ENCODE data around the gene CCNB2. TPM values are rescaled to one million over a fixed set of nuclear protein-coding genes. Genes with fewer than 3 reads are reported as not detected.
"Not testable (repeated sequence)": the region's sequence is repeated elsewhere in the genome, so short reads cannot be mapped to it uniquely, and the experiment has no call there.

The CCNB2 gene
- total RNA-seq, 1 donor from 2014 or later = 13.8 TPM

GRCh38 chr15:59137566-59137965, 32.6 kb downstream of the CCNB2 start:
- no peak for DNase-seq

DNA sequence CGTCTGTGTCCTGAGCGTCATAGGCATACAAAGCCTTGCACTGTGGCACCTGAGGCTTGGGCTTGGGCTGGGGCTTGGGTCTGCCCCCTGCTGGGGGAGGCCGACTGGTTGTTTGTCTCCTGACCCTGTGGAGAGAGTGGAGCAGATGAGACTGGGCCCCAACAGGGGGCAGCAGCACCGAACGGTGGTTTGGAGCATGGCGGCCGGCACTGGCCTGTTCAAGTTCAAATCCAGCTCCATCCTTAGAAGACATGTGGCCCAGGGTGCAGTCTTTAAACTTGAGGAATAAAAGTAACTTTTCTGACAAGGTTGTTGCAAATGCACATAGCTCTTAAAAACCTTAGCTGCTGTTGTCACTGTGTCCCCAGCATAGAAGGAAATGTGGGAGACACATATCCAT, 33.3 kb downstream of the CCNB2 start:
- no peak for DNase-seq

DNA sequence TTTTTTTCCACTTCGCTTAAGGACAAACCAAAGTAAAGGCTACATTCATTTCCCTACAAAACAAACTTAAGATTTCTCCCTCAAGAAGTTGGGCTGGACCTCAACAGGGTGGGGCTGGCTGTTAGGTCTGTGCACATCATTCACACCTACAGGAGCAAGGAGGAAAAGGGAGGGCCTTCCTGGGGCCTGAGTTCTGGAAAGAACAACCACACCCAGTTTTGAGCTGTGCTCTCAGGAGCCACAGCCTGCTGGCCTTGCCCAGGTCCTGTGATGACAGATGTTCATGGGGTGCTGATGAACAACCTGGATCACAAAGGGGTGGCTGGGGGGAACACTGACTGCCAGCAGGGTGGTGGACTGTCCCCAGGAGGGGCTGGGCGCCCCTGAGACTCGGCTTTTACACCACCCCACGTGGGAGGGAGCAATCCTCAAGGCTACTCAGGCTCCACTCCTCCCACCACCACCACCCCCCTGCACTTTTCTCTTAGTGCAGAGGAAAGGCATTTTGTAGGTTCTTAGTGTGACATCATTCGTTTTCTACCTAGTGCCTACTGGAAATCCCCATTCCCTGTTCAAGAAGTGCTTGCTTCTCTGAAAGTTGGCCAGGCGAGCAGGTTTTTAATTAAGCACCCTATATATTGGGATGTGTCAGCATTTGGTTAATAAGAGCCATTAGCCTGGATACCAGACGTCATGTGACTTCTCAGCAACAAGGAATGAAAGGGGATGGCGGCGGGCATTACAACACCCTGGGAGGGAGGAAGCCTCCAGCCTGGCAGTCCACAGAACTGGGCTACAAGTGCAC, 35.7 kb downstream of the CCNB2 start:
- no peak for DNase-seq

- no peak for DNase-seq
These were observed 38.3 kb downstream of the CCNB2 start for GRCh38 chr15:59143281-59143680.

DNA sequence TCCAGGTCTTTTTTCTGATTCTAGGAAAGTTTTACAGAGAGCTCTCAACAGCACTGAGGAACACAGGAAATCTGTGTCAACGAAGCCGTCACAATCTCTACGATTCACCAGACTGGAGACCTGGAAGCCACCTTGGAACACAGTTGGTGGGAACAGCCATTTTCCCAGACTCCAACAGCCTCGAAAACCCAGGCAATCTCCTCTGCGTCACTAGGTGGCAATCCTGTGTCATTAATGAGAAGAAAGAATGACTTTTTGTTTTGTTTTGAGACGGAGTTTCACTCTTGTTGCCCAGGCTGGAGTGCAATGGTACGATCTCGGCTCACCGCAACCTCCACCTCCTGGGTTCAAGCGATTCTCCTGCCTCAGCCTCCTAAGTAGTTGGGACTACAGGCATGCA, 39.6 kb downstream of the CCNB2 start:
- DNase-seq = not testable (repeated sequence)

- DNase-seq = no peak
These were observed 42.7 kb downstream of the CCNB2 start for GRCh38 chr15:59147666-59148065.

DNA sequence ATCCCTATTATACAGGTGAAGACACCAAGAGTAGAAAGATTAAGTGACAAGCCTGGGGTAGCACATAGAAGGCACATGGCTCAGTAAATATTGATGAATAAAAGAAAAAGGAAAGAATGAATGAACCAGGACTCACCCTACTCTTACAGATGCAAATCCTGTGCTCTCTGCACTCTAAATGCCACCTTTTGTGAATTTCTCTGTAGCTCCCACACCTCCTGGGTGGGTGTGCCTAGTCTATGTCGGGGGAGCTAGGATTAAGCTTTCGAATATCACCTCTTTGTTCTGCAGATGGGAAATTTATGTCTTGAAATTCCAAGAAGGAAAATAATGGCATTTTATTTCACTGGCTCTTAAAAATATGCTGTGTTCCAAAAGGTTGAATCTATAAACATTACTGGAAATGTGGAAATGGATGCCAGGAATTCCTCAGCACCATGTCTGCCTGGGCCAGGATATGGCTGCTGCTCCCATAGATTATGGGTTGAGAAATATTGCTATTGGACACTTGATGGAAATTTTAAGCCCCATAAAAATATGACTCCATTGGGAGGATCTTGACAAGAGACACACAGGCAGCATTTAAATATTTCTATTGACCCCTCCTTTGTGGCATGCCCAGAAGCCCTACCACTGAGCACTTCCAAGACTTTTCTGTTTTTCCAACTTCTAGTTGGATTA, 43.3 kb downstream of the CCNB2 start:
- no peak for DNase-seq

- DNase-seq = no peak
These were observed 45.2 kb downstream of the CCNB2 start for GRCh38 chr15:59150185-59150584.

- DNase-seq = no peak
These were observed 47.9 kb downstream of the CCNB2 start for GRCh38 chr15:59152694-59153450.

DNA sequence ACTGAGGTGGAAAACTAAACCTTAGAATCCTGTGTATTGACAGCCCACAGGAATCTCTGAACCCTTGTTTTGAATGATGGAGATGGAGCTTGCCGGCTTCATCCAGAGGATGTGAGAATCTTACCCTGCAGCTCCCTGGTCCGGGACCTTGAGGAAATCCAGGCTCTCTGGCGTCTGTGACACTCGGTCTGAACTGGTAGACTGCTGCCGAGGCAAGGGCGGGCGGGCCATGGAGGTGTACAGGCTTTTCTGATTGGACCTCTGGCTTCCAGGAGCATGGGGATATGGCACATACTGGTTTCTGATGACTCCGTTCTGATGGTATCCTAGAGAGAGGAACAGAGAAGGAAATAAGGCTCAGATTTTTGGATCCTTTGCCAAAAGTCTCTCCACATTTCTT, 48.5 kb downstream of the CCNB2 start:
- DNase-seq = no peak

GRCh38 chr15:59154243-59154642, 49.3 kb downstream of the CCNB2 start:
- no peak for DNase-seq

DNA sequence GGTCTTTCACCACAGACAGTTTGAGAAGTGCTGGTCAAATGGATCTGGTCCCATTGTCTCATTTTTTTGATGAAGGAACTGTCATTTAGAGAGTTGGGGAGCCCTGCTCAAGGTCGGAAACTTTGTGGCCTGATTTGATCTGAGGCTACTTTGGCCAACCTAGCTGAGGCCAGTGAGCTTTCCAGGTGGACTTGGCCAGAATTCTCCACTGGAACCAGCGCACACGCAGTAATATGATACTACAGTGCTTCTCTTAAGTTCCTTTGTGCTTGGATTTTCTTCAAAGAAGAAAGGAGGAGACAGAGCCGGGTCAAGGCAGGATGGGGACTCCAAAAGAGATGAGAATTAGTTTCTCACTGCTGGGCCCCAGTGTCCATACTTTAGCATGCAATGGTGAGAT, 50.5 kb downstream of the CCNB2 start:
- DNase-seq = no peak

DNA sequence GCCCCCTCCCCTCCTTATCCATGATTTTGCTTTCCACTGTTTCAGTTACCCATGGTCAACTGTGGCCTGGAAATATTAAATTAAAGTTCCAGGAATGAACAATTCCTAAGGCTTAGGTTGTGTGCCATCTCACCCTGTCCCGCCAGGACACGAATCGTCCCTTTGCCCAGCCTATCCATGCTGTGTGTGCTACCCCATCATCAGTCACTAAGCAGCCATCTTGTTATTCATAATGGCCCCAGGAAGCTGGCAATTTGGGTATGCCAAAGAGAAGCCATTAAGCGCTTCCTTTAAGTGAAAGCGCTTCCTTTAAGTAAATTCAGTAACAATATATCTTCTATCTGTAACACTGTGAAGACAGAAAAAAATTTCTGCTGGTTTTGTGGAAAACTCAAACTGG, 52.5 kb downstream of the CCNB2 start:
- DNase-seq = no peak

DNA sequence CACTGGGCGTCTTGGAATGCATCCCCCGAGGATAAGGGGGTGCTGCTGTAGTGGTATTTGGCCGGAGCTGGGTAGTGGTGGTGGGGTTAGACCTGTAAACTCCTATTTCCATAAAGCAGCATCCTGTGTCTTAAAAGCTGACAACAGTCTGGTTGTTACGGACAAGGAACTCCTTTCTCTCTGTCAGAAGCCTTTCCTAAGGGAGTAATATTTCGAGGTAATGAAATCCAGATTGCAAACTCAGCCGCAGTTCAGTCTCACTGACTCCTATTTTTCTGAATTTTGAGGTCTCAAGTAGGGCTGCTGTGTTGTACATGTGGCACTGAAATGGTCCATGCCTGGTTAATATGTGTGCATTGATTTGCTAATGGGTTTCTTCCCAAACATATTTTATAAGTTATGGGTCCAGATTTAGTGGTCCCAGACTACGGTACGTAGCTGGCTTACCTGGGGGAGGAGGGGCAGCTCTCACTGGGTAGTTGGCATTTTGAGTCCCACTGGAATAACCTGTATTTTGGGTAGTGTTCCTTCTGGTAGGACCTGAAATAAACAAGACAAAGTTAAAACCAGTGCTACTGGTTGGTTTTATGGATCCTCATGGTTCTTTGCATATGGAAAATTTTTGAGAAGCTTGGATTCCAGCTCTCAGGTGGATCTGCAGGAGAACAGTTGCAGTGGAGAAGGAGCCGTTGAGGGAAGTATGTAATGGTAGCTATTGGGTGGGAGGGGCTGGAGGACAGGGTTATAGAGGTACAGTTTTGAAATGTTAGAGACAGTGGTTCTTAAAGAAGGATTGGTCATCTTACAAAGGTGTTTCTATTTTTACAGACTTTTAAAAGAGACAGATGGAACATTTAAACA, 53.1 kb downstream of the CCNB2 start:
- no peak for DNase-seq

- peak; percentile 46 for DNase-seq
These were observed 53.7 kb downstream of the CCNB2 start for GRCh38 chr15:59158701-59159034.

- DNase-seq = no peak
These were observed 54.3 kb downstream of the CCNB2 start for GRCh38 chr15:59159210-59159609.

DNA sequence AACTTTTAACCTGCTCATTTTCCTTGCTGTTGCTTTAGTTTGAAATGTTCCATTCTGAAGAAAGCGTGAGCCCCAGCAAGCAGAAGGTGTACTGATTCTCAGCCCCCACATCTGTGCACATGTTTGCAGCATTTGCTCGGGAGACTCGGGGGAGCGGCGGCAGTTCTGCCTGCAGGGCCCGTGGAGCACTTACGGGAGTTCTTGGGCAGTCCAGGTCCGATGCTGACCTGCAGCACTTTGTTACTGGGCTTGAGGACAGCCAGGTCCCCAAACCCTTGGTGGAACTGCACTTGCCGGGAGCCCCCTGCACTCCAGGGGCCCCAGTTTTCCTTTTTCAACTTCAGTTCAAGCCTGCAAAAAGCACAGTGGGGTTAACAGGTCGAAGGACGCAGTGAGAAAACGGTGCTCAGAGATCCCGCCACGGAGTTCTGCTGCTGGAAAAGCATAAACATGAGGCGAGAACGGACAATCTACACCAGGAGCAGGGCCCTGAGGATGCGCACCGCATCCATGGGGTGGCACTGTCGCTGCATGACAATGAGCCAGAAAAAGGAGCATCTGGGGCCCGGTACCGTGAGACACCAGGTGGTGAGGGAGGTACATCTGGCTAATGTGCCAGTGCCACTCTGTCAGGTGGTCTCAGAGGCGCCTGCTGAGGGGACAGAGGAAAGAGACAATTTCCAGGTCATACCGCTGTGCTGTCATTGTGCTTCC, 56.1 kb downstream of the CCNB2 start:
- DNase-seq = peak; percentile 33

DNA sequence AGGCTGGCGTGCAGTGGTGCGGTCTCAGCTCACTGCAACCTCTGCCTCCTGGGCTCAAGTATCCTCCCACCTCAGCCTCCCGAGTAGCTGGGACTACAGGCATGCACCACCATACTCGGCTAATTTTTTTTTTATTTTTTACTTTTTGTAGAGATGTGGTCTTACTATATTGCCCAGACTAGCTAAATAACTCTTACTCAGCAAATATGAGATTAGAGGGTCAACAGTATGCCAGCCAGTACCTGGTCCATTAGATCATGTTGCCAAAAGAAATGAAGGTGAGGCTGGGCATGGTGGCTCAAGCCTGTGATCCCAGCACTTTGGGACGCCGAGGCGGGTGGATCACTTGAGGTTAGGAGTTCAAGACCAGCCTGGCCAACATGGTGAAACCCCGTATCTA, 57.1 kb downstream of the CCNB2 start:
- not testable (repeated sequence) for DNase-seq

DNA sequence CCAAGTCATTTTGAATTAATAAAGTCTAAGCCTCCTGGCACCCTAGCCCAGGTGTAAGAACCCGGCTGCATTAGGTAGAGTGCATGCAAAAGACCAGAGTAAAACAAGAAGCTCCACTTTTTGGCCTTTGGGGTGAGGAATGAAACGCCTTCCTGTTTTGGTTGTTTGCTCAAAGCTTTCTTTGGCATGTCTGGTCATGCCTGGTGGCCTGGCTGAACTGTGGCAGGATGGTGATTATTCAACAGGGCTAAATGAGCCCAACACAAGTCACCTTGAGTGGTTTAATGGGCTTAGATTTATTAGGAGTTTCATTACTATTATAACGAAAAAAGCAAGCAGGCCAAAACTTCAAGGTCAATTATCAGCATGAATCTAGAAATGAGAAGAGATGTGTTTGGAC, 60.8 kb downstream of the CCNB2 start:
- DNase-seq = no peak

- no peak for DNase-seq
These were observed 61.2 kb downstream of the CCNB2 start for GRCh38 chr15:59166166-59166565.

DNA sequence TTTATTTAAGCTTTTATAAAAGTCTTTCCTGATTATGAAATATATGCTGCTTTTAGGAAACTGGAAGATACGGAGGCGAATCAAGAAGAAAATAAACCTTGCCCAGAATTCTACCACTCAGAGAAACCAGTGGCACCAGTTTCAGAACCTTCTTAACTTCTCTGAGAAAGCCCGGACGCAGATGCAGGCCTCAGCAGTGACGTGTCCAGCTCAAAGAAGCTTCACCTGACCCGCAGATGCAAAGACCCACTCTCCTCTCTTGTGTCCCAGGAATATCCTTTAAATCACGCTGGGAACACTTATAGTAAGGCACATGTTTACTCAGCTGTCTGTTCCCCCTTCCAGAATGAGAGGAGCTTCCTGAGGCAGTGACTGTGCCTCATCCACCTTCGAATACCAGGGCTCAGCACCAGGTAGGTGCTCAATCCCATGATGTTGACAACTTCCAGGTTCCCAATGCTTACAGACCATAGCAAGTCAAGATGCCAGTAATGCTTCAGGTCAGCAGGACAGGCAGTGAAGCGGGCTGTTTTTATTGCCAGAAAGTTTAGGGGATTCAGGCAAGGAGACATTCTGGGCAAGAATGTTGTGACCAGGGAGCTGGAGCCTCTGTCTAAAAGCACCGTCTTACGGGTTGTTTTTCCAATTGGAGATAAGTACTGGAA, 61.8 kb downstream of the CCNB2 start:
- no peak for DNase-seq

Measured in tongue (tissue), 2 donors.